Gastroesophageal sphincter (tissue), 4 donors: Measurements from ENCODE around the gene MMS19. TPM values are rescaled to one million over a fixed set of nuclear protein-coding genes. Genes with fewer than 3 reads are reported as not detected.

ENCODE experiments used
- ATAC-seq: fragments of 150-250 bp; one replicate; pipeline ENCODE4 v1.9.1; 2016; ENCODE audit warnings: mild to moderate bottlenecking, moderate library complexity
- H3K27ac ChIP-seq, 4 donors: fragments of 200-600 bp; sonication (generic) in 3 of 4; 1 replicate in 3 of 4; 2 replicates in 1 of 4; pipeline ENCODE4 v1.5.1; 2016 to 2019
- H3K27me3 ChIP-seq: fragments of 200-600 bp; sonication (generic); one replicate; pipeline ENCODE4 v1.5.1; 2019
- H3K36me3 ChIP-seq, 2 donors: fragments of 200-600 bp; sonication (generic); one replicate each; pipeline ENCODE4 v1.5.1; 2019; ENCODE audit warnings: control low read depth in 1 of 2
- H3K4me1 ChIP-seq, 3 donors: fragments of 200-600 bp; sonication (generic); 1 replicate in 2 of 3; 2 replicates in 1 of 3; pipeline ENCODE4 v1.5.1; 2016 to 2019; ENCODE audit warnings: control low read depth in 2 of 3
- H3K4me3 ChIP-seq, 2 donors: fragments of 200-600 bp; sonication (generic); one replicate each; pipeline ENCODE4 v1.5.1; 2019; ENCODE audit warnings: mild to moderate bottlenecking in 1 of 2, moderate library complexity in 1 of 2
- H3K9me3 ChIP-seq, 3 donors: fragments of 200-600 bp; sonication (generic); one replicate each; pipeline ENCODE4 v1.5.1; 2017 to 2019; ENCODE audit warnings: control low read depth in 2 of 3
- CTCF ChIP-seq, 4 experiments: fragments of 200-600 bp in 2 of 4; fragments of 450-650 bp in 2 of 4; sonication (generic) in 1 of 4; IDR thresholded peaks; one replicate each; pipeline ENCODE4 v1.5.1; 2017 to 2019; ENCODE audit warnings: antibody characterized with exemption in 4 of 4, mild to moderate bottlenecking in 2 of 4, moderate library complexity in 2 of 4
- EP300 ChIP-seq: sonication (generic); formaldehyde crosslinking; IDR thresholded peaks from one replicate; pipeline ENCODE4 v1.6.1; 2017; ENCODE audit warnings: antibody characterized with exemption, mild to moderate bottlenecking
- POLR2A ChIP-seq, 2 donors: fragments of 450-650 bp; IDR thresholded peaks; one replicate each; pipeline ENCODE4 v1.6.1; 2017; ENCODE audit warnings: antibody characterized with exemption in 2 of 2, mild to moderate bottlenecking in 2 of 2, moderate library complexity in 1 of 2
- POLR2AphosphoS5 ChIP-seq: sonication (generic); formaldehyde crosslinking; IDR thresholded peaks from one replicate; pipeline ENCODE4 v1.6.1; 2017; ENCODE audit warnings: antibody characterized with exemption
- WGBS, 2 donors: methylation state at CpG; one replicate each; pipeline ENCODE4 v1.1.5; 2018; ENCODE audit warnings: low coverage in 1 of 2; 5-methylcytosine and 5-hydroxymethylcytosine counted together
- small RNA-seq, 4 donors: library from RNA; depleted of rRNA; stranded (forward); fragments of <200 nt; gene quantifications; one replicate each; pipeline ENCODE3, GENCODE V24; 2016
- total RNA-seq, 4 donors: library from RNA; depleted of rRNA; stranded (reverse); fragments of >200 nt; gene quantifications; one replicate each; pipeline ENCODE4 v1.1.0, GENCODE V29; 2016

Gene MMS19
- total RNA-seq, 4 donors from 2014 or later: 44.3 to 75.8 (median 51.8) TPM

DNA sequence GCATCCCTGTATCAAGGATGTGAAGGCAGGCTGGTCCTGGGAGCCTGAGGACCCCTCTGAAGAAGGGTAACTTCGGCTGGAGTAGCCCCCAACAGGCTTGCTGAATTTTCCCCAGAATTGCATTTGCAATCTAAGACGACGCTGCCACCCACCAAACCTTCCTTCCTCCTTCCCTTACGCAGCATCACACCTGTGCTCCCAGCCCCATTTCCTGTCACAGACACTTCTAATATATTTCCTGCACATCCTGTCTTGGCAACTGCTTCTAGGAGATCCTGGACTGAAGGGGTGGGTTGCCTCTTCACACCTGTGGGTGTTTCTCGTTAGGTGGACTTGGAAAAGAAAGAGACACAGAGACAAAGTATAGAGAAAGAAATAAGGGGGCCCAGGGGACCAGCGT is 81.7 kb downstream of the MMS19 start:
- TF ChIP-seq POLR2A (IDR thresholded peaks at IDR 0.05) (no peak), EP300 (no peak), CTCF (IDR thresholded peaks at IDR 0.05) (no peak), POLR2AphosphoS5 (no peak)
- Histone ChIP-seq H3K9me3 (no peaks in the 10 kb centered on the region), H3K4me3 (no peak overlapping the region), H3K27me3 (no peaks in the 10 kb centered on the region), H3K36me3 (no peaks in the 10 kb centered on the region), H3K4me1 (peaks cover 0 to 13% (median 0%) of the 10 kb centered on the region in 3 donors), H3K27ac (no peak overlapping the region)
- 88% methylated on average over 5 of the region's 6 CpGs; no CpG with 5 or more reads in 1 of the 2 donors for WGBS, 2 donors
- ATAC-seq: no peak

GRCh38 chr10:97412891-97413304 is 85.3 kb downstream of the MMS19 start:
- H3K36me3 ChIP-seq: no peaks in the 10 kb centered on the region
- H3K4me3 ChIP-seq: no peak overlapping the region
- no peaks in the 10 kb centered on the region for H3K27me3 ChIP-seq
- ATAC-seq: no peak
- no peak overlapping the region for H3K27ac ChIP-seq
- 80 to 82% methylated on average over 9 of the region's 10 CpGs for WGBS, 2 donors
- peaks cover 0 to under 1% (median 0%) of the 10 kb centered on the region in 3 donors for H3K4me1 ChIP-seq
- TF ChIP-seq EP300 (no peak), POLR2AphosphoS5 (no peak), POLR2A (IDR thresholded peaks at IDR 0.05) (no peak), CTCF (IDR thresholded peaks at IDR 0.05) (no peak)
- H3K9me3 ChIP-seq: no peaks in the 10 kb centered on the region

- no peak overlapping the region for H3K4me3 ChIP-seq
- no peak for ATAC-seq
- H3K27me3 ChIP-seq: no peaks in the 10 kb centered on the region
- H3K9me3 ChIP-seq: no peaks in the 10 kb centered on the region
- TF ChIP-seq POLR2AphosphoS5 (no peak), EP300 (no peak), CTCF (IDR thresholded peaks at IDR 0.05) (no peak), POLR2A (IDR thresholded peaks at IDR 0.05) (no peak)
- peaks cover 0 to 12% (median 0%) of the 10 kb centered on the region in 3 donors for H3K4me1 ChIP-seq
- H3K27ac ChIP-seq: no peak overlapping the region
- WGBS, 2 donors: 68 to 80% methylated on average over 1 to 4 of the region's 4 CpGs
- no peaks in the 10 kb centered on the region for H3K36me3 ChIP-seq
Observed at GRCh38 chr10:97411406-97411805, 86.8 kb downstream of the MMS19 start.

DNA sequence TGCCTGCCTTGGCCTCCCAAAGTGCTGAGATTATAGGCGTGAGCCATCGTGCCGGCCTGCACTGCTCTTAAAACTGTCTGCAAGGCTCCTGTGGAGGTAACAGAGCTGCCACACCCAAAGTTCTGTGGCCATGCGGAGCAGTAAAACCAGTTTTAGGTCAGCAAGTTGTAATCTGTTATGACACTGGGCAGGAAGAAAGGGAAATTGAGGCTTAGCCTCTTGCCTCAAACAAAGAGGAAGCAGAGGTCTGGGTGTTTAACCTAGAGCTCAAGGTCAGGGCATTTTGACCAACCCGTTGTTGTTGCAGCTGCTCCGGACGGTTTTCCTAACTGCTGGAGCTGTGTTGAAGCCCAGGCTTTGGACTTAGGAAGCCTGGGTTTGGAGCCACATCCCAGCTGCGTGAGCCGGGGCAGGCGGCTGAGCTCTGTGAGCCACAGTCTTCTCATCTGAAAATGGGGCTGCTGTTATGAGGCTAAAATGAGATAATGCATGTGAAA is 89.7 kb downstream of the MMS19 start:
- Histone ChIP-seq H3K36me3 (no peaks in the 10 kb centered on the region), H3K4me1 (peaks cover 0 to 12% (median 0%) of the 10 kb centered on the region in 3 donors), H3K27me3 (no peaks in the 10 kb centered on the region), H3K27ac (no peak overlapping the region), H3K4me3 (no peak overlapping the region), H3K9me3 (no peaks in the 10 kb centered on the region)
- no peak for TF ChIP-seq POLR2AphosphoS5
- TF ChIP-seq POLR2A (IDR thresholded peaks at IDR 0.05): no peak
- no peak for TF ChIP-seq EP300
- TF ChIP-seq CTCF (IDR thresholded peaks at IDR 0.05): no peak
- ATAC-seq: peak; percentile 32
- 40 to 89% methylated on average over 1 to 4 of the region's 10 CpGs for WGBS, 2 donors

Small RNAs within 50 kb of the gene (small RNA-seq; reads per million reads assigned to genes)
- gene RF00019: 0 reads per million in 4 donors

Other genes starting within 250 kb of the MMS19 start
- gene ARHGAP19, start 205.8 kb downstream of the MMS19 start, total RNA-seq: 1 to 10 TPM; 3.2 to 6.7 (median 5.0) TPM
- gene FRAT1, start 179.2 kb downstream of the MMS19 start, total RNA-seq: 1 to 10 TPM; 5.1 to 8.0 (median 5.5) TPM
- gene FRAT2, start 163.7 kb downstream of the MMS19 start, total RNA-seq: 10 to 100 TPM; 10.8 to 20.9 (median 12.5) TPM
- gene RRP12, start 97.1 kb downstream of the MMS19 start, total RNA-seq: 10 to 100 TPM in 3 of 4 donors, 1 to 10 TPM in 1; 6.7 to 25.3 (median 11.8) TPM
- gene PGAM1, start 72.2 kb downstream of the MMS19 start, total RNA-seq: 100 to 1,000 TPM; 248 to 385 (median 356) TPM
- 10 to 100 TPM; 24.9 to 54.5 (median 28.0) TPM for gene EXOSC1, start 52.4 kb downstream of the MMS19 start, total RNA-seq
- 10 to 100 TPM; 22.3 to 31.6 (median 25.3) TPM for gene ZDHHC16, start 52.2 kb downstream of the MMS19 start, total RNA-seq
- 10 to 100 TPM in 1 of 4 donors, 1 to 10 TPM in 3; 2.9 to 16.2 (median 8.9) TPM for gene UBTD1, start 502 bp upstream of the MMS19 start, total RNA-seq
- under 1 TPM in 1 of 4 donors, not detected in 3; 0.54 TPM for gene ANKRD2, start 74.4 kb upstream of the MMS19 start, total RNA-seq
- gene HOGA1, start 86.0 kb upstream of the MMS19 start, total RNA-seq: 1 to 10 TPM in 2 of 4 donors, under 1 TPM in 2; 0.62 to 2.5 (median 1.1) TPM
- not detected for gene C10orf62, start 91.3 kb upstream of the MMS19 start, total RNA-seq
- gene MORN4, start 135.1 kb upstream of the MMS19 start, total RNA-seq: 10 to 100 TPM in 1 of 4 donors, 1 to 10 TPM in 3; 1.2 to 10.3 (median 2.9) TPM
- gene PI4K2A, start 142.2 kb upstream of the MMS19 start, total RNA-seq: 10 to 100 TPM; 14.8 to 25.8 (median 22.7) TPM
- gene AVPI1, start 188.8 kb upstream of the MMS19 start, total RNA-seq: 100 to 1,000 TPM in 1 of 4 donors, 10 to 100 TPM in 3; 34.2 to 136 (median 45.4) TPM
- 100 to 1,000 TPM in 1 of 4 donors, 10 to 100 TPM in 3; 33.8 to 126 (median 58.7) TPM for gene MARVELD1, start 215.3 kb upstream of the MMS19 start, total RNA-seq
- 10 to 100 TPM in 3 of 4 donors, 1 to 10 TPM in 1; 6.7 to 24.2 (median 19.2) TPM for gene ZFYVE27, start 238.7 kb upstream of the MMS19 start, total RNA-seq